ENCODE data around the gene KCNA1. TPM values are rescaled to one million over a fixed set of nuclear protein-coding genes. Genes with fewer than 3 reads are reported as not detected.

Gene KCNA1
- total RNA-seq, 2 donors from 2014 or later: not detected

GRCh38 chr12:4960030-4960429 lies 50.3 kb downstream of the KCNA1 start:
- H3K4me3 ChIP-seq (ENCODE audit: low read length): no peak overlapping the region
- Mint-ChIP-seq H3K9me3 (no peaks in the 10 kb centered on the region), H3K27ac (no peak overlapping the region), H3K4me3 (no peak overlapping the region), H3K4me1 (peaks cover 20% of the 10 kb centered on the region), H3K27me3 (ENCODE audit: insufficient read depth) (peaks cover 97% of the 10 kb centered on the region), H3K36me3 (ENCODE audit: low read depth) (no peaks in the 10 kb centered on the region)
- DNase-seq: peak; percentile 70
- no peaks in the 10 kb centered on the region for H3K36me3 ChIP-seq (ENCODE audit: control insufficient read depth, insufficient read depth, low read length)
- no peaks in the 10 kb centered on the region for H3K9me3 ChIP-seq (ENCODE audit: control insufficient read depth, low read length)
- no peak overlapping the region for H3K27ac ChIP-seq (ENCODE audit: low read depth, low read length)
- no peak overlapping the region for H3K9ac ChIP-seq (ENCODE audit: extremely low read depth, low read length, poor library complexity, severe bottlenecking)
- peaks cover 95% of the 10 kb centered on the region for H3K27me3 ChIP-seq (ENCODE audit: control insufficient read depth, insufficient read depth, low read length, poor library complexity, severe bottlenecking)
- no peak for TF ChIP-seq CTCF (conservative IDR thresholded peaks at IDR 0.05)
- 68 to 82% methylated on average over 10 to 13 of the region's 13 CpGs for WGBS, 2 experiments (ENCODE audit: insufficient coverage in 1 of 2, insufficient read length in 1 of 2)
- H3K4me1 ChIP-seq (ENCODE audit: control insufficient read depth, insufficient read depth, low read length): peaks cover 7% of the 10 kb centered on the region

GRCh38 chr12:4960547-4960946 lies 50.8 kb downstream of the KCNA1 start:
- no peaks in the 10 kb centered on the region for H3K9me3 Mint-ChIP-seq
- H3K36me3 ChIP-seq (ENCODE audit: control insufficient read depth, insufficient read depth, low read length): no peaks in the 10 kb centered on the region
- H3K27me3 Mint-ChIP-seq (ENCODE audit: insufficient read depth): peaks cover 96% of the 10 kb centered on the region
- no peak for DNase-seq
- 60 to 90% methylated on average over 1 to 6 of the region's 6 CpGs for WGBS, 2 experiments (ENCODE audit: insufficient coverage in 1 of 2, insufficient read length in 1 of 2)
- H3K36me3 Mint-ChIP-seq (ENCODE audit: low read depth): no peaks in the 10 kb centered on the region
- no peak overlapping the region for H3K9ac ChIP-seq (ENCODE audit: extremely low read depth, low read length, poor library complexity, severe bottlenecking)
- H3K27me3 ChIP-seq (ENCODE audit: control insufficient read depth, insufficient read depth, low read length, poor library complexity, severe bottlenecking): peaks cover 95% of the 10 kb centered on the region
- H3K27ac Mint-ChIP-seq: no peak overlapping the region
- no peak for TF ChIP-seq CTCF (conservative IDR thresholded peaks at IDR 0.05)
- no peak overlapping the region for H3K27ac ChIP-seq (ENCODE audit: low read depth, low read length)
- H3K9me3 ChIP-seq (ENCODE audit: control insufficient read depth, low read length): no peaks in the 10 kb centered on the region
- H3K4me1 ChIP-seq (ENCODE audit: control insufficient read depth, insufficient read depth, low read length): peaks cover 7% of the 10 kb centered on the region
- H3K4me3 ChIP-seq (ENCODE audit: low read length): no peak overlapping the region
- no peak overlapping the region for H3K4me3 Mint-ChIP-seq
- peaks cover 20% of the 10 kb centered on the region for H3K4me1 Mint-ChIP-seq

GRCh38 chr12:4961311-4961710 lies 51.6 kb downstream of the KCNA1 start:
- Histone ChIP-seq H3K27me3 (ENCODE audit: control insufficient read depth, insufficient read depth, low read length, poor library complexity, severe bottlenecking) (peaks cover 95% of the 10 kb centered on the region), H3K27ac (ENCODE audit: low read depth, low read length) (no peak overlapping the region), H3K9me3 (ENCODE audit: control insufficient read depth, low read length) (no peaks in the 10 kb centered on the region), H3K4me3 (ENCODE audit: low read length) (no peak overlapping the region), H3K36me3 (ENCODE audit: control insufficient read depth, insufficient read depth, low read length) (no peaks in the 10 kb centered on the region), H3K4me1 (ENCODE audit: control insufficient read depth, insufficient read depth, low read length) (peaks cover 7% of the 10 kb centered on the region), H3K9ac (ENCODE audit: extremely low read depth, low read length, poor library complexity, severe bottlenecking) (no peak overlapping the region)
- Mint-ChIP-seq H3K27ac (no peak overlapping the region), H3K27me3 (ENCODE audit: insufficient read depth) (peaks cover 96% of the 10 kb centered on the region), H3K36me3 (ENCODE audit: low read depth) (no peaks in the 10 kb centered on the region), H3K4me1 (peaks cover 20% of the 10 kb centered on the region), H3K4me3 (no peak overlapping the region), H3K9me3 (no peaks in the 10 kb centered on the region)
- no peak for DNase-seq
- WGBS, 2 experiments (ENCODE audit: insufficient coverage in 1 of 2, insufficient read length in 1 of 2): 93 to 97% methylated on average over 3 of the region's 3 CpGs
- no peak for TF ChIP-seq CTCF (conservative IDR thresholded peaks at IDR 0.05)

Data from endodermal cell (in vitro differentiated cells).